T-helper 9 cell (primary cell): ENCODE measurements around the gene C19orf81.

Source experiments
- DNase-seq: peaks from one replicate; pipeline ENCODE4 v3.0.0-alpha.2; 2020

C19orf81 gene

DNA sequence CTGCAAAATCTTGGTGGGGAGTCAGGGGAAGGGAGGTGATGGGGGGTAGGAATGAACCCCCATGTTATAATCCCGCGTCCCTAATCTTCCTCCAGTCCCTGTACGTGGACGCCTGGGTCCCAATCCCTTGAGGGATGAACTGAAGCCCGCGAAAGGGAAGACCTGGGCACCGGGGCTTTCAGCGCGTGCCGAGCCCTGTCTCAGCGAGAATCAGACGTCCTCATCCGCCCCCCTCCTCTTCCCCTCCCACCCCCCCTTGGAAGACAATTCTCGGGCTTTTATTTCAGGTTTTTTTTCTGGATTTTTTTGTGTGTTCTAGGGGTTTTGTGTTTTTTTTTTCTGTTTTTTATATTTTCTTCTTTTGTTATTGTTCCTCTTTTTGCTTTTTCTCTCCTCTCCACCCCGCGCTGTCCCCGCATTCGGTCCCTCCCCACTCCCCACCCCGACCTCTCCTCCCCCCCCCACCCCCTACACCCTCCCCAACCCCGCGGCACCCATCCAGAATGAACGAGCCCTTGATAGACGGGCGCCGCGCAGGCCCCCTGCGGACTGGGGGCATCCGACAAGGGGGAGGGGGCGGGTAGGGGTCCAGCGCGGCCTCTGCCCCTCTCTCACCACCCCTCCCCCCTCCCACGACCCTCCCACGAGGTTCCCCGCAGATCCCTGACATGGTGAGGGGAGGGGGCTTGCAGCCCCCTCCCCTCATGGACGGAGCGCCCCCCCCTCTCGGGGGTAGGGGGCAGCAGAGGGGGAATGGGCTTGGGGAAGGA lies 10.3 kb downstream of the C19orf81 start:
- DNase-seq = no peak

DNA sequence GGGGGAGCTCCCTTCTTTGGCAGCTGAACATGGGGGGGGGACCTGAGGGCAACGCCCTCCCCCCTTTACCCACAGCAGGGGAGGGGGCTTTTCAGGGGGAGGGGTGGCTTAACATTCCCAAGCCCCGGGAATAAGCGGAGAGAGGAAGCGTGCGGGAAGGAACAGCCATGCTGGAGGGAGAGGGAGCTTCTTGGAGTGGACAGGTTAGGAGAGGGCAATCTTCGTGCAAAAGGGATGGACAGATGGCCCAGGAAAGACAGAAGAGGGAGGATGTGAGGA lies 10.8 kb downstream of the C19orf81 start:
- no peak for DNase-seq

DNA sequence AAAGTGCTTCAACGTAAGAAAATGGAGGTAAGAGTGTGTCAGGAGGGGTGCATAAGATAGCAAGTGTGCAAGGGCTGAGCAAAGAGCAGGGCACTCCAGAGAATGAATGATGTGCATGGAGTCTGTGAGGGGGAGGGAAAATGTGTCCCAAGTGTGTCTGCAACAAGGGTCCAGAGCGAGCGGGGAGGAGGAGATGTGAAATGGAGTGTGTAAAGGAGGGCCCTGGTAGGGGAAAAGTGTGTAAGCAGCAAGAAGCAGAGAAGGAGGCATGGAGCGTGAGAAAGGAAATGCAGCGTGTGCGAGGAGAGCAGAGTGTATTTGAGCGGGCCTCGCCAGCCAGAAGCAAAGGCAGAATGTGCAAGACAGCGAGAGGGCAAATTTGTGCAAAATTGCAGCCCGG lies 11.8 kb downstream of the C19orf81 start:
- DNase-seq = no peak

DNA sequence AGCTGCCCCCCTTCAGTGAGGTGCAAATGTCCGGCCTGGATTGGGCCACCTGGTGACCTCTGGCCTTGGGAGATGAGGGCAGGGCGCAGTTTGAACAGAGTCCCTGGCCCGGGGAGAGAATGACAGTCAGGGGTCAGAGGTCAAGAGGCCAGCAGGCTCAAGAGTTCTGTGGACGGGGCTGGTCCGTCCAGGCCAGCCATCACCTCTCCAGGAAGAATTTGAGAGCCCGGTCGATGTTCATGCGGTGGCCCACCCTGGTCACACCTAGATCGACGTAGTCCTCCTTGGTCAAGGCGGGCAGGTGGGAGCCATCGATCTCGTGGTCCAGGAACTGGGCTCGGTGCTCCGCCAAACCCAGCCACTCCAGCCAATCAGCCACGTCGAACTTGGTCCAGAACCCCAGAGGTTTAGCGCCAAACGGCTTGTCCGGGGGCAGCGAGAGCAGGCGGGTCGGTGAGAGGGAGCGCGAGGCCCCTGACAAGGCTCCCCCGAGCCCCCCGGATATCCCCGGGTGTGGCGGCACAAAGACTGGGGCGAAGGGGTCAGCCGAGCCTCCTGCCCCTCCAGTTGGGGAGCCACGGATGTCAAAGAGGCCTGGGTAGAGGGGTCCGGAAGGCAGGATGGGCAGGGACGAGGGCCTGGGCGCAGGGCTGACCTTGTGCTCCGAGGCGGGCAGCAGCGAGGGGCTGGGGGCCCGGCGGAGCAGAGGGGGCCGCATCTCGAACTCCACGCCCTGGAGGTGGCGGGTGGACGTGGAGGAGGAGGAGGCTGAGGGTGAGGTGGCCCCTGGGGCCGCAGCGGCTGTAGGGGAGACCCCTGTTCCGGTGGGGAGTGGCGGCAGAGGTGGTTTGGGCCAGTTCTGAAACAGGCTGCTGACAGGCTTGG lies 12.8 kb downstream of the C19orf81 start:
- no peak for DNase-seq

DNA sequence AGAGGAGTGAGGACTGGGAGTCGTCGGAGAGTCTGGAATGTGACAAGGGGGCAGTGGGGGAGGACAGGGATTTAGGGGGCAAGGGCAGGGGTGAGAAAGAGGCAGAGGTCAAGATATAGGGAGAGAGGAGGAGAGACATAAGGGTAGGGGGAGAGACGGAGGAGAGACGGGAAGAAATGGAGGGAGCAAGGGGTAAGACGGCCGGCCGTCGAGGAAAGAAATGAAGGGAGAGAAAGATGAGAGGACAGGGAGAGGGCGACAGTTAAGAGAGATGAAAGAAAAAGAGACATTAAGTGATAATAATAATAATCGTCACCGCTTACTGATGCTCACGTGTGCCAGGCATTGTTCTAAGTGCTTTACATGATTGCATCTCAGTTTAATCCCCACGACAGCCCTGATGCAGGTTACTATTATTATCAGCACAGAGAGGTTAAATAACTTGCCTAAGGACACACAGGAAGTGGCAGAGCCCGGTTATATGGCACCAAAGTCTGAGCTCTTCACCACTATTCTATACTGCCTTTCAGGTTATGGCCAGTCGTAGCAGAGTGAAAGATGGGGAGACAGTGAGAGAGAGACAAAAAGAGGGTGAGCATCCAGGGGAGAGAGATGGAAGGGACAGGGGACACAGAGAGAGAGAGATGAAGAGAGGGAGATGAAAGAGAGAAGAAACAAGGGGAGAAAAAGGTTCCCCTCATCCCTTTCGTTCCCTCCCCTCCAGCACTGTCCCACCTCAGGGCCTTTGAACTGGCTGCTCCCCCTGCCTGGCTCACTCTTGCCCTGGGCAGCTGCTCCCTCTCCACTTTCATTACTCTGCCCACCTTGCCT lies 13.6 kb downstream of the C19orf81 start:
- no peak for DNase-seq

DNA sequence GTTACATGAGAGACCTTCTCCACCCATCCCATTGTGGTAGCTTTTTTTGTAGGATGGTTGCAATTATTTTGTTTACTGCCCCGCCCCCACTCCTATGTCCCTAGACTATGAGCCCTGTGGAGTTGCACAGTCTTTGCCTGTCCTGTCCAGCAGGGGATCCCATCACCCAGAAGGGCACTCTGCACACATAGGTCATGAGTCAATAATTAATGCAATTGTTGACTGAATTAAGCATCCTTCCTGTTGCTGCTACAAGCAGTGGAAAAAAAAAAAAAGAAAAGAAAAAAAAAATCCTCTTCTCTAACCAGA lies 14.2 kb downstream of the C19orf81 start:
- DNase-seq = no peak

DNA sequence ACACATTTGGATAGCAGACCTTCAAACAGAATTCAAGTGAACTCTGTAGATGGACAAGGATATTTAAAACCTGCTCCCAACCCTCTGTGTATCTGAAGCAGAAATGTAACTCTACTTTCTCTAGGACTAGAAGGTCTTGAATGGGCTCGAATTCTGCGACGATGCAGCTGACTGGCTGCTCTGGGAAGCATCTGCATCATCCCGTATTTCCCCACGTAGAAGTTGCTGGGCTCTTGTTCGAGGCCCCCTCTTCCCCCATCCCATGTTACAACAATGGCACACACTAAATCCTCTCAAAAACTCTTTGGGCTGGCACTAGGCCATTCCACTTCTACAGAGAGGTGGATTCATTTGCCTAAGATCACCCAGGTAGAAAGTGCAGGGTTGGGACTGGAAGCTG lies 15.0 kb downstream of the C19orf81 start:
- no peak for DNase-seq

DNA sequence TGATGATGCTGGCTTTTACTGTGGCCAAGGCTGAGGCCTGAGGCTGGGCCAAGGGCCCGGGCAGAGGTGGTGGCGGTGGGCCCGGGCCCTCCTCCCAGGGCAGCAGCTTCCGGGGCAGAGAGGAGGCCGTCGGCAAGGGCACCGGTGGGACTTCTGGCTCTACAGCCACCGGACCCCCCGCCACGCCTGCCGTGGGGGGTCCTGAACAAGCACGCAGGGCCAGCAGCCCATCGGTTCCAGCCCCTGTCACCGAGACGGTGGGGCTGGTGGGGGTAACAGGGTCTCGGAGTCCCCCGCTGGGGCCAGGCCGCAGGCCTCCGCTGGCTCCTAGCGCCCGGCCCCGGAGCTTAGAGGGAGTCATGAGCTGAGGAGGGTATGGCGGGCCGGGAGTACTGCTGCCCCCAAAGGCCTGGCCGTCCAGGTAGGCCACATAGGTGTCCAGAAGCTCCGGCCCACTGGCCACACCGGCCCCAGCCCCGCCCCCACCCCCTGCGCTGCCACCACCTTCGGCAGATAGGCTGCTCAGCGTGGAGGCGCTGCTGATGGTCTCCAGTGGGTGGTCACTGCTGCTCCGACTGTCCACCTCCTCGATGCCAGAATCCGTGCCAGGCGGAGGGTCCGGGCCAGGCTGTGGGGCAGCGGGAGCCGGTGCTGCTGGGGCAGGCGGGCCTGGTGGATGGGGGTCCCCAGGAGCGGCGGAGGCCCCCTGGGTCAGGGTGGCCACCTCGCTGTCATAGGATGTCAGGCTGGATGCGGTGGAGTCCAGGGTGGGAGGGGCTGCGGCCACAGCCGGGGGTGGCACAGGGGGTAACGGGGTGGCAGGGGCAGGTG lies 17.3 kb downstream of the C19orf81 start:
- no peak for DNase-seq

DNA sequence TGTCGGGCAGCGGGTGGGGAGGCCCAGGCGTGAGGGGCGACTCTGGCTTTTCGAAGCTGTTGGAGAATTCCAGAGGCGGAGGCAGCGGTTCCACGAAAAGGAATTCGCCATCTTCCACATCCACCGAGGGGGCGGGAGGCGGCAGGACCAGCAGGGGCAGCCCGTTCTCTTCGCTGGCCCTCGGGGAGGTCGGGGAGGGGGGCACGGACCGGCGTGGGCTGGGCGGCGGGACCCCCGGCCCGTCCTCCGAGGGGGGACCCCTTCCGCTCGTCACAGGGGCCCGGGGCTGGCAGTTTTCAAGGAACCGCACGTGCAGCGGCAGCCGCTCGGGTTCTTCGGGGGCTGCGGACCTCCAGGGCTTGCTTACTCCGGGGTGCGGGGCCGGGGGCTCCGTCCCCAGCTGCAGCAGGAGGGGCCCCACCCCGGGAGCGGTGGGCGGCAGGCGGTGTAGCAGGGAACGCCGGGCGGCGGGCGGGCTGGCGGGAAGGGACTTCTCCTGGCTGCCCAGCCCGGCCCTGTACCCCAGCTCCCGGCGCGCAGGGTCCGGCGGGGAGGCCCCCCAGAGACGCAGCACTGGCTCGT lies 18.0 kb downstream of the C19orf81 start:
- no peak for DNase-seq

DNA sequence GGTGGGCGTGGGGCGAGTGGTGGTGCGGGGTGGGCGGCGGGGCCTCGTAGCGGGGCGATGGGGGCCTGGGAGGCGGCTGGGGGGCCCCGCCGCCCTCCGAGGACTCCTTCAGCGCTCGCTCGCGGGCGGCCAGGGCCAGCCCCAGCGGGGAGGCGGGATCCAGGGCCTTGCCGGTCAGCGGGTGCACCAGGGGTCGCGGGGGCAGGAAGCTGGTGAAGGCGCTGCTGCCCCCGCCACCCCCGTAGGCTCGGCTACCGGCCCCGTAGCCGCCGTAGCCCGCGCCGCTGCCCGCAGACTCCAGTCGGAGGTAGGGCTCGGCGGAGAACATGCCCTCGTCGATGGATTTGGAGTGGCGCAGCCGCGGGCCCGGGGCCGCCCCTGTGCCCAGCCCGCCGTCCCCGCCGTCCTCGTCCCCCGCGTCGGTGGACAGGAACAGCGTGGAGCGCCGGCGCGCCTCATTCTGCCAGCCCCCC lies 18.6 kb downstream of the C19orf81 start:
- DNase-seq = no peak

DNA sequence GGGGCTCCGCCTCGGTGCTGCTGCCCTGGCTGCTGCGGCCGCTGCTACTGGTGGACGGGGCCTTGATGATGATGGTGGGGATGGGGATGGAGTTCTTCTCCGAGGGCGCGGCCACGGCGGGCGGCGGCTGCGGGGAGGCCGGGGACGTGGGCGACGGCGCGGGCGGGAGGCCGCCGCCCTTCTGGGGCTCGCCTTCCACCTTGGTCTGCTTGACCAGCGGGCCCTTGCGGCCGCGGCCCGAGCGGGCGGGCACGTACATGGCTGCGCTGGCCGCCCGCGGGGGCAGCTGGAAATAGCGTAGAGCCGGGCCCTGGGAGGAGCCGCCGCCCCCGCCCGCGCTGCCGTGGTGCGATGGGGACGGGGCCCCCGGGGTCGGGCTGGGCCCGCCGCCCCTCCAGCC lies 19.2 kb downstream of the C19orf81 start:
- no peak for DNase-seq

DNA sequence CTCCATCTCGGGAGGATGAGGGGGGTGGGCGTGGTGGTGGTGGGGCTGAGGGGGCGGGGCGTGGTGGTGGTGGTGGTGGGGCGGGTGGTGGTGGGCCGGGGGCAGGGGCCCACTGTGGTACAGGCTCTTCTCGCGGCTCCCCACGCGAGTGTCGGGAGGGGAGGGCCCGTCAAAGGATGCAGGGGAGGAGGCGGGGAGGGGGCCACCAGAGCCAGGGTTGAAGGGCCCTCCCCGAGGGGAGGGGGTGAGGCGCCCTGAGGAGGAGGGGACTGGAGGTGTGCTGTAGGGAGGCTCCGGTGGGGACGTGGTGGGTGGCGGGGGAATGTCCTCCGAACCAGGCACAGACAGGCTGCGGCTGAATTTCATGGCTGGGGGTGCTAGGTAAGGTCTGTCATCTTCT lies 19.6 kb downstream of the C19orf81 start:
- no peak for DNase-seq

DNA sequence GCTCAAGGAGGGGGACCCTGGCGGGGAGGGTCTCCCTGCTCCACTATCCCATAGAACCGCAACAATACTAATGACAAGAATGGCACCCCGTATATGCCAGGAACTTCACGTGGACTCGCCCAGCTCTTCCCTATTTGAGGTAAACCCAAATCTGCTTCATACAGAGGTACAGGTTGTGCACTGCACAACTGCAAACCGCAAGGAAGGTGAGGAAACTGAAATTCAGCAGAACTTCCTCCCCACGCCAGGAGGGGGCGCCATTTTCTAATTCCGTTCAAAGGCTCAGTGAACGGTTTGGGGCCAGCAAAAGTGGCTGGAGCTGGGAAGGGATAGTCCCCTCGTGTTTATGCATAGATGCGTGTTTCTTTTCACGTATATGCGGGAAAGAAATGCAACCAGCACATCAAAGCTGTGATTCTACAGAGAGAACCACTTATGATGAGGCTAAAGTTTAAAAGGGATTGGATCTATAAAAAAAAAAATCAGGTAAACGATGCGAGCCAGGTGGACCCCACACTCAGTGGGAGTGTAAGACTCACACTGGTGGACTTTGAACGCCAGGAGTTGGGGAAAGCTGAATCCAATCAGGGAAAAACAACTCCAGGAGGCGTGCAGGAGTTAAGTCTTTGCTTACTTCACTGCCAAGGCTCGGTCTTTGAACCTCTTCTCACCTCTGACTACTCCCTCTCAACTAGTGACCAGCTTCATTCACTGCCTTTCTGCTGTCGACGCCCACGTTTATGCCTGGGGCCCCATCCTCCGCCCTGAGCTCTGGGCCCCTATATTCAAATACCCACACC lies 20.3 kb downstream of the C19orf81 start:
- DNase-seq = peak; percentile 19

DNA sequence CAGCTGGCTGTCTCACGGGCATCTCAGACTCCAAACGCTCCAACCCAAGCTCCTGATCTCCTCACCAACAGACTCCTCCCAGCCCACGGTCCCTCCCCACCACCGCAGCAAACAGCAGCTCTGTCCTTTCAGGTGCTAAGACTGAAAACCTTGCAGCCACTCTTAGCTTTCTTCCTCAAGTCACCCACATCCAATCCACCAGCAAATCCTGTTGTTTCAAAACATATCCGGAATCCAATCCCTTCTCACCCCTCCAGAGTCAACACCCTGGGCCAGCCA lies 20.8 kb downstream of the C19orf81 start:
- DNase-seq = no peak

DNA sequence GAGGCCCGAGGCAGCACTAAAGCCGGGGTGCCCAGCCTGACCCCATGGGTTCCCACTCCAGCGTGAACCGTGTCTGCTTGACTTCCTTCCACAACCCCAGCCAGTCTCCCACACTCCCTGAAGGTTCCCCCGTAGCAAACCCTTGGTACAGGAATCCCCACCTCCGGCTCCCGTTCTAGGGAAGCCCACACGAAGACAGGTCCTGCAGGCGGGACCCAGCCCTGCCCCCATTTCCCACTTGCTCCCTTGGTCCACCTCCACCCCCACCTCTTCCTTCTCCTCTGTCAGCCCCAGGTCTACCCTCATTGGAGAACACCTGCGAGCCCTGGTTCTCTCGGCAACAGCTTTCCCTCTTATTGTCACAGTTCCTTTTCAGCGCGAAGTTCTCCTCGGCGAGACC lies 23.9 kb downstream of the C19orf81 start:
- no peak for DNase-seq

DNA sequence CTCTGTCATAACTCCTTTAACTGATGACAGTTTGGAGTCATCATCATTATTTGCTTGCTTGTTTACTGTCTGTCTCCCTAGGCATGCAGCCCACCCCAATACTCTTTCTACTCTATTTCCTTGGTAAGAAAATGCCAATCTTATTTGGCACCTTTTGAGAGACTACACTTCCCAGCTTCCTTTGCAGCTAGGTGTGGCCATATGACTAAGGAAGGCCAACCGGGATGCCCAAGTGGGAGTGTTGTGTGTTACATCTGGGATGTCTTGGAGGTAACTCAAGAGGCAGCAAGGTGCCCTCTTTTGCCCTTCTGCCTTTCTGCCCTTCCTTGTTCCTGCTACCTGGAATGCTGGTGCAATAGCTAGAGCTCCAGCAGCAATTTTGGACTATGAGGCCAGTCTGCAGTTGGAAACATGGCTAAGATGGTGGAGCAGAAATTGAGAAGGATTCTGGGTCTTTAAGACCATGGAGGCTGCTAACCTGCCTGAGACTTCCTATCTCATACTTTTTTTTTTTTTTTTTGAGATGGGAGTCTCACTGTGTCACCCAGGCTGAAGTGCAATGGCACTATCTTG lies 27.5 kb downstream of the C19orf81 start:
- DNase-seq = no peak

DNA sequence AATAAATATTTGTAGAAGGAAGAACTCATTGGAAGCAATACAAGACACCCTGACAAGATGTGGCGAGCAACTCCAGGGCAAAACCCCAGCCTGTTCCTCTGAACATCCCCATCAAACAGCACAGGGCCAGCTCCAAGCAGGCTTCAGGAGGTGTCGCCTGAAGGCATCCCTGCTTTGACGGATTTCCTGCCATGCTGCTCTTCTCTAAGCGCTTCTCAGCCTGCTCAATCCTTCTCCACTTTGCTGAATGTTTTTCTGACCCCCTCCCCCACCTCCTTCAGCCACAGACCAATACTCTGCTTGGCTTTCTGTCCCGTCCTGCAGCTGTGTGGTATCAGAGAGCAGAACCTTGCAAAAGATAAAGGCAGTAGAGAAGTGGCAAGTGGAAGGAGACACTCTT lies 28.4 kb downstream of the C19orf81 start:
- DNase-seq = no peak

DNA sequence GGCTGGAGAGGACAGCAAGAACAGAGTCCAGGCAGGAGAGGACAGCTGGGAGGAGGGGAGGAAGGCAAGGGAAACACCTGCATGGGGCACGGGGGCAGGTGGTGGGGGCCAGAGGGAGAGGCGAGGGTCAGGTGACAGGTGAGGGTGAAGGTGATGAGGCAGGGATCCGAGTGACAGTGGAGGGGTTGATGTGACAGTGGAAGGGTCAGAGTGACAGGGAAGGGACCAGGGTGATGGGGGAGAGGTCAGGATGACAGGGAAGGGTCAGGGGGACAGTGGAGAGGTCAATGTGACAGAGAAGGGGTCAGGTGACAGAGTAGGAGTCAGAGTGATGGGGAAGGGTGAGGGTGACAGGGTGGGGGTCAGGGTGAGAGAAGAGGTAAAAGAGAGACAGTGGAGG lies 29.1 kb downstream of the C19orf81 start:
- no peak for DNase-seq

DNA sequence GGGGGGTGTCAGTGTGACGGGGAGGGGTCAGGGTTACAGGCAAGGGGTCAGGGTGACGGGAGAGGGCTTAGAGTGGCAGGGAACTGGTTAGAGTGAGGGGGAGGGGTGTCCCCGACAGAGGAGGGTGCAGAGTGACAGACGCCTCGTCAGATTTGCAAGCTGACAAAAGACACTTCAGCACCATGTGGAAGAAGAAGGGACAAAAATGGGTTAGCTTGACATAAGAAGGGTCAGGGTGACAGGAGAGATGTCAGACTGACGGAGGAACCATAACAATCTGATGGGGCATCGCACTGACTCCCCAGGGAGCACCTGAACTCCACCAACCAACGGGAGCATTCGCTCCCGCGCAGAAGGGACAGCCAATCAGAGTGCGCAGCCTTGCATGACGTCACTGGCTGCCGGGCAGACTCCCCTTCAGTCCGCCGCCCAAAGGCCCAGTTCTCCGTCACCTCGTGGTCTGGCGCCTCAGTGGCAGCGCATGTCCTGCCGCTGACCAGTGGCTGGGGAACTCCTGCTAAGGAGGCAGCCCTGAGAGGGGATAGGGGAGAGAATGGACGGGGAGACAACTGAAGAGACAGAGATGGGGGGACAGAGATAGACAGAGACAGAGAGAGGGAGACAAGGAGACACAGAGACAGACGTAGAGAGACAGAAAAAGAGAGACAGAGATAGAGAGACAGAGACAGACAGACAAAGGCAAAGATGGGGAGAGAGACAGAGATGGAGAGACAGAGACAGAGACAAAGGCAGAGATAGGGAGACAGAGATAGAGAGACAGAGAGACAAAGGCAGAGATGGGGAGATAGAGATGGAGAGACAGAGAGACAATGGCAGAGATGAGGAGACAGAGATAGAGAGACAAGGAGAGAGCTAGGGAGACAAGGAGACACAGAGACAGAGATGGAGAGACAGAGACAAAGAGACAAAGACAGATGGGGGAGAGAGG lies 30.2 kb downstream of the C19orf81 start:
- peak; percentile 58 for DNase-seq
